H9 (cell line): ENCODE data around the gene ARID1B. TPM values are rescaled to one million over a fixed set of nuclear protein-coding genes. Genes with fewer than 3 reads are reported as not detected.

ENCODE experiments used
- DNase-seq: peaks from one replicate; pipeline ENCODE4 v3.0.0-alpha.2; 2017
- H2AFZ ChIP-seq: one replicate; pipeline ENCODE4 v1.6.1; 2013; ENCODE audit warnings: mild to moderate bottlenecking, low read length, control low read depth, moderate library complexity
- H2AK5ac ChIP-seq: 2 replicates; pipeline ENCODE4 v1.6.1; 2013; ENCODE audit warnings: low read length, control low read depth, mixed read lengths; ENCODE audit not compliant: insufficient read length
- H2BK120ac ChIP-seq: one replicate; pipeline ENCODE4 v1.6.1; 2013; ENCODE audit warnings: low read depth, mild to moderate bottlenecking, low read length, control low read depth, inconsistent platforms; ENCODE audit not compliant: poor library complexity, severe bottlenecking
- H2BK12ac ChIP-seq: 2 replicates; pipeline ENCODE4 v1.6.1; 2013; ENCODE audit warnings: low read length, control low read depth, mixed read lengths, low read depth; ENCODE audit not compliant: insufficient read length
- H2BK15ac ChIP-seq: 2 replicates; pipeline ENCODE4 v1.6.1; 2013; ENCODE audit warnings: low read depth, low read length, control low read depth
- H2BK20ac ChIP-seq: one replicate; pipeline ENCODE4 v1.6.1; 2013; ENCODE audit warnings: low read depth, mild to moderate bottlenecking, low read length, control low read depth, inconsistent platforms; ENCODE audit not compliant: poor library complexity, severe bottlenecking
- H2BK5ac ChIP-seq: 2 replicates; pipeline ENCODE4 v1.6.1; 2013; ENCODE audit warnings: low read length, control low read depth, mixed read lengths; ENCODE audit not compliant: insufficient read length
- H3K14ac ChIP-seq: 2 replicates; pipeline ENCODE4 v1.6.1; 2013; ENCODE audit warnings: low read length, control low read depth; ENCODE audit not compliant: insufficient read depth
- H3K18ac ChIP-seq: 2 replicates; pipeline ENCODE4 v1.6.1; 2013; ENCODE audit warnings: low read depth, mild to moderate bottlenecking, mixed read lengths, low read length, control low read depth; ENCODE audit not compliant: insufficient read length
- H3K23ac ChIP-seq: 2 replicates; pipeline ENCODE4 v1.6.1; 2013; ENCODE audit warnings: low read length, control low read depth, mixed read lengths, low read depth; ENCODE audit not compliant: insufficient read length
- H3K23me2 ChIP-seq: 2 replicates; pipeline ENCODE4 v1.6.1; 2013; ENCODE audit warnings: low read depth, mild to moderate bottlenecking, mixed read lengths, low read length, control low read depth; ENCODE audit not compliant: insufficient read length, poor library complexity, severe bottlenecking
- H3K27ac ChIP-seq: 2 replicates; pipeline ENCODE4 v1.5.1; 2013; ENCODE audit warnings: low read length, control low read depth, mixed read lengths, low read depth; ENCODE audit not compliant: insufficient read length
- H3K27me3 ChIP-seq: 2 replicates; pipeline ENCODE4 v1.6.1; 2013; ENCODE audit warnings: low read length, control low read depth, inconsistent platforms; ENCODE audit not compliant: insufficient read depth
- H3K4ac ChIP-seq: 2 replicates; pipeline ENCODE4 v1.6.1; 2013; ENCODE audit warnings: low read depth, mild to moderate bottlenecking, control low read depth, inconsistent platforms, low read length, moderate library complexity
- H3K4me1 ChIP-seq: 2 replicates; pipeline ENCODE4 v1.6.1; 2013; ENCODE audit warnings: low read length, control low read depth, inconsistent platforms; ENCODE audit not compliant: insufficient read depth
- H3K4me2 ChIP-seq: 2 replicates; pipeline ENCODE4 v1.6.1; 2013; ENCODE audit warnings: low read length, control low read depth, mixed read lengths; ENCODE audit not compliant: insufficient read length, insufficient read depth
- H3K56ac ChIP-seq: 2 replicates; pipeline ENCODE4 v1.6.1; 2013; ENCODE audit warnings: low read depth, mild to moderate bottlenecking, mixed read lengths, low read length, control low read depth; ENCODE audit not compliant: insufficient read length
- H3K79me1 ChIP-seq: 2 replicates; pipeline ENCODE4 v1.6.1; 2013; ENCODE audit warnings: low read depth, mild to moderate bottlenecking, moderate library complexity, low read length, control low read depth, inconsistent platforms; ENCODE audit not compliant: insufficient read depth, poor library complexity, severe bottlenecking
- H3K79me2 ChIP-seq: 2 replicates; pipeline ENCODE4 v1.6.1; 2013; ENCODE audit warnings: low read length, control low read depth, inconsistent platforms; ENCODE audit not compliant: insufficient read depth
- H3K9ac ChIP-seq: 2 replicates; pipeline ENCODE4 v1.6.1; 2013; ENCODE audit warnings: low read length, control low read depth, mixed read lengths; ENCODE audit not compliant: insufficient read length; ENCODE audit errors: extremely low read depth
- H3K9me3 ChIP-seq: one replicate; pipeline ENCODE4 v1.6.1; 2013; ENCODE audit warnings: low read depth, low read length, inconsistent platforms; ENCODE audit not compliant: control insufficient read depth
- H3T11ph ChIP-seq: one replicate; pipeline ENCODE4 v1.6.1; 2013; ENCODE audit warnings: mild to moderate bottlenecking, low read length, control low read depth, inconsistent platforms
- H4K20me1 ChIP-seq: one replicate; pipeline ENCODE4 v1.6.1; 2013; ENCODE audit not compliant: control insufficient read depth, insufficient read length, insufficient read depth
- H4K5ac ChIP-seq: 2 replicates; pipeline ENCODE4 v1.6.1; 2013; ENCODE audit warnings: low read depth, mild to moderate bottlenecking, mixed read lengths, low read length, control low read depth; ENCODE audit not compliant: insufficient read length
- H4K8ac ChIP-seq: replicated peaks from 2 replicates; pipeline ENCODE4 v1.6.1; 2013; ENCODE audit warnings: low read length, control low read depth, mixed read lengths, low read depth; ENCODE audit not compliant: insufficient read length
- H4K91ac ChIP-seq: 2 replicates; pipeline ENCODE4 v1.6.1; 2013; ENCODE audit warnings: low read depth, mild to moderate bottlenecking, moderate library complexity, mixed read lengths, low read length, control low read depth; ENCODE audit not compliant: insufficient read length
- H3K27ac Mint-ChIP-seq, 3 experiments: 2 replicates in 2 of 3; 3 replicates in 1 of 3; pipeline ENCODE4 v1.8.0; 2020 to 2021; ENCODE audit warnings: mixed read lengths in 3 of 3, mild to moderate bottlenecking in 1 of 3, moderate library complexity in 1 of 3
- H3K27me3 Mint-ChIP-seq: 2 replicates; pipeline ENCODE4 v1.8.0; 2021; ENCODE audit warnings: low read depth, mild to moderate bottlenecking, moderate library complexity, mixed read lengths
- H3K36me3 Mint-ChIP-seq, 3 experiments: 2 replicates in 2 of 3; 3 replicates in 1 of 3; pipeline ENCODE4 v1.8.0; 2020 to 2021; ENCODE audit warnings: low read depth in 3 of 3, mixed read lengths in 3 of 3; ENCODE audit not compliant: insufficient read depth in 1 of 3
- H3K4me1 Mint-ChIP-seq, 2 experiments: 2 replicates each; pipeline ENCODE4 v1.8.0; 2020; ENCODE audit warnings: mixed read lengths in 2 of 2
- H3K4me3 Mint-ChIP-seq, 2 experiments: 2 replicates in 1 of 2; 3 replicates in 1 of 2; pipeline ENCODE4 v1.8.0; 2020 to 2021; ENCODE audit warnings: mild to moderate bottlenecking in 2 of 2, mixed read lengths in 2 of 2, moderate library complexity in 1 of 2
- H3K9me3 Mint-ChIP-seq, 2 experiments: 2 replicates in 1 of 2; 3 replicates in 1 of 2; pipeline ENCODE4 v1.8.0; 2020; ENCODE audit warnings: mild to moderate bottlenecking in 2 of 2, mixed read lengths in 2 of 2, moderate library complexity in 1 of 2
- WGBS: extraction: QIAGEN DNeasy Blood & Tissue Kit; methylation state at CpG from one replicate; pipeline ENCODE4 v1.1.7; 2013; ENCODE audit warnings: missing lambda C conversion rate, low lambda C conversion rate, mixed read lengths; ENCODE audit not compliant: insufficient read length; ENCODE audit errors: extremely low coverage; 5-methylcytosine and 5-hydroxymethylcytosine counted together
- total RNA-seq: library from RNA; stranded (reverse); gene quantifications from 2 replicates; pipeline ENCODE4 v1.2.1, GENCODE V29; 2021
- TF ChIP-seq, protein P1 (sequence below): fragments of 200-600 bp; sonication (generic); conservative IDR thresholded peaks from 3 replicates; pipeline ENCODE4 v1.8.0; 2021; ENCODE audit warnings: antibody characterized with exemption, mild to moderate bottlenecking

ARID1B gene
- total RNA-seq, 1 experiment from 2014 or later, result 88.2 TPM

DNA sequence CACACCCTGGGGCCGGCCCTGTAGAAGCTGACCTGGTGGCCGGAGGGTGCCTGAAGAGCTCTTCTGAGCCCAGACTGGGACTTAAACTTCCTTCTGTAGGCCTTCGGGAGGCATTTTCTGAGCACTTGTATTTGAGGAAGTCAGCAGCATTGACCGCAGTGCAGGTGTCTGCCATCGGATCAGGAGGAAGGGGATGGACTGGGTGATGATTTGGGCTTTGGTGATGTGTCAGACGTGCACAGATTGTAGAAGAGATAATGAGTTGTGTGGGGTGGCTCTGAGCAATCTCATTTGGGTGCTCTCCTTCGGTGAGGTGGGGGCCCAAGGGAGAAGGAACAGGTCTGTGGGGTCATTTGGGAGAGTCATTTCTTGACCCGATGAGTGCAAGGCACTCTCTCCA is 150.9 kb downstream of the ARID1B start:
- Histone ChIP-seq H3K56ac (no peak overlapping the region), H3K23ac (no peak overlapping the region), H3K4ac (no peak overlapping the region), H2AK5ac (no peak overlapping the region), H3K9ac (no peak overlapping the region), H2BK12ac (no peak overlapping the region), H2BK5ac (no peak overlapping the region), H2AFZ (no peak overlapping the region), H2BK120ac (no peak overlapping the region), H3T11ph (no peak overlapping the region), H4K8ac (no peak overlapping the region), H3K27ac (no peak overlapping the region), H3K23me2 (no peaks in the 10 kb centered on the region), H3K79me1 (no peaks in the 10 kb centered on the region), H3K18ac (no peak overlapping the region), H3K4me1 (peaks cover 4% of the 10 kb centered on the region), H2BK20ac (no peak overlapping the region), H3K9me3 (no peaks in the 10 kb centered on the region), H3K79me2 (peaks cover 4% of the 10 kb centered on the region; the same call in 1 of the 2 replicates), H4K5ac (no peak overlapping the region), H4K20me1 (no peaks in the 10 kb centered on the region), H3K27me3 (no peaks in the 10 kb centered on the region), H3K14ac (no peak overlapping the region), H3K4me2 (no peak overlapping the region), H4K91ac (no peak overlapping the region), H2BK15ac (no peak overlapping the region)
- TF ChIP-seq, protein P1, sequence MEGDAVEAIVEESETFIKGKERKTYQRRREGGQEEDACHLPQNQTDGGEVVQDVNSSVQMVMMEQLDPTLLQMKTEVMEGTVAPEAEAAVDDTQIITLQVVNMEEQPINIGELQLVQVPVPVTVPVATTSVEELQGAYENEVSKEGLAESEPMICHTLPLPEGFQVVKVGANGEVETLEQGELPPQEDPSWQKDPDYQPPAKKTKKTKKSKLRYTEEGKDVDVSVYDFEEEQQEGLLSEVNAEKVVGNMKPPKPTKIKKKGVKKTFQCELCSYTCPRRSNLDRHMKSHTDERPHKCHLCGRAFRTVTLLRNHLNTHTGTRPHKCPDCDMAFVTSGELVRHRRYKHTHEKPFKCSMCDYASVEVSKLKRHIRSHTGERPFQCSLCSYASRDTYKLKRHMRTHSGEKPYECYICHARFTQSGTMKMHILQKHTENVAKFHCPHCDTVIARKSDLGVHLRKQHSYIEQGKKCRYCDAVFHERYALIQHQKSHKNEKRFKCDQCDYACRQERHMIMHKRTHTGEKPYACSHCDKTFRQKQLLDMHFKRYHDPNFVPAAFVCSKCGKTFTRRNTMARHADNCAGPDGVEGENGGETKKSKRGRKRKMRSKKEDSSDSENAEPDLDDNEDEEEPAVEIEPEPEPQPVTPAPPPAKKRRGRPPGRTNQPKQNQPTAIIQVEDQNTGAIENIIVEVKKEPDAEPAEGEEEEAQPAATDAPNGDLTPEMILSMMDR, result no peak
- no peak for DNase-seq
- Mint-ChIP-seq H3K27me3 (no peaks in the 10 kb centered on the region), H3K4me3 (no peak overlapping the region), H3K27ac (peak overlapping the region; percentile 1 to 19 (median 6); a peak in 4 of 7 replicates), H3K9me3 (no peaks in the 10 kb centered on the region), H3K36me3 (no peaks in the 10 kb centered on the region), H3K4me1 (peaks cover 35 to 52% of the 10 kb centered on the region in 2 experiments)
- no CpG with 5 or more reads among the region's 8 CpGs for WGBS
